ENCODE measurements around the gene MGAM2.

The MGAM2 gene

GRCh38 chr7:142180426-142180825 lies 68.9 kb downstream of the MGAM2 start:
- no peak for DNase-seq

- DNase-seq, result no peak
Measured at GRCh38 chr7:142181211-142181610, 69.7 kb downstream of the MGAM2 start.

GRCh38 chr7:142181966-142182365 lies 70.4 kb downstream of the MGAM2 start:
- no peak for DNase-seq

GRCh38 chr7:142185069-142185468 lies 73.6 kb downstream of the MGAM2 start:
- DNase-seq, result no peak

- no peak for DNase-seq
Measured at GRCh38 chr7:142185801-142186200, 74.3 kb downstream of the MGAM2 start.

- DNase-seq, result no peak
Measured at GRCh38 chr7:142188154-142188553, 76.6 kb downstream of the MGAM2 start.

GRCh38 chr7:142188846-142189245 lies 77.3 kb downstream of the MGAM2 start:
- no peak for DNase-seq

GRCh38 chr7:142194201-142194600 lies 82.7 kb downstream of the MGAM2 start:
- DNase-seq, result no peak

- no peak for DNase-seq
Measured at GRCh38 chr7:142196066-142196840, 84.7 kb downstream of the MGAM2 start.

- DNase-seq, result no peak
Measured at GRCh38 chr7:142200206-142200605, 88.7 kb downstream of the MGAM2 start.

GRCh38 chr7:142228537-142229104 lies 117.1 kb downstream of the MGAM2 start:
- DNase-seq, result no peak

- no peak for DNase-seq
Measured at GRCh38 chr7:142231716-142232115, 120.2 kb downstream of the MGAM2 start.

GRCh38 chr7:142240546-142240945 lies 129.0 kb downstream of the MGAM2 start:
- no peak for DNase-seq

GRCh38 chr7:142243823-142244222 lies 132.3 kb downstream of the MGAM2 start:
- DNase-seq, result no peak

GRCh38 chr7:142248166-142249160 lies 136.9 kb downstream of the MGAM2 start:
- no peak for DNase-seq

GRCh38 chr7:142249918-142250317 lies 138.4 kb downstream of the MGAM2 start:
- DNase-seq, result no peak

- DNase-seq, result no peak
Measured at GRCh38 chr7:142250705-142251104, 139.2 kb downstream of the MGAM2 start.

GRCh38 chr7:142257958-142258357 lies 146.4 kb downstream of the MGAM2 start, which contains the start of gene PRSS58:
PRSS58 (minus strand) TSS chr7:142258058; CDS start chr7:142257707, 351 bp downstream.
- no peak for DNase-seq

GRCh38 chr7:142263598-142264380 lies 152.3 kb downstream of the MGAM2 start:
- DNase-seq, result no peak
